Choroid plexus epithelial cell (primary cell): ENCODE results near the gene GCFC2.

ENCODE experiments used
- DNase-seq: peaks from one replicate; pipeline ENCODE4 v3.0.0-alpha.2; 2010; ENCODE audit warnings: low read depth
- H3K4me3 ChIP-seq: 2 replicates; pipeline ENCODE4 v1.5.1; 2011; ENCODE audit warnings: low read depth, mild to moderate bottlenecking, control low read depth, low read length, moderate library complexity
- TF ChIP-seq, protein P1 (sequence below): conservative IDR thresholded peaks from 2 replicates; pipeline ENCODE4 v1.5.1; 2011; ENCODE audit warnings: low read depth, mild to moderate bottlenecking, control low read depth, inconsistent platforms, low read length, moderate library complexity

Gene GCFC2

DNA sequence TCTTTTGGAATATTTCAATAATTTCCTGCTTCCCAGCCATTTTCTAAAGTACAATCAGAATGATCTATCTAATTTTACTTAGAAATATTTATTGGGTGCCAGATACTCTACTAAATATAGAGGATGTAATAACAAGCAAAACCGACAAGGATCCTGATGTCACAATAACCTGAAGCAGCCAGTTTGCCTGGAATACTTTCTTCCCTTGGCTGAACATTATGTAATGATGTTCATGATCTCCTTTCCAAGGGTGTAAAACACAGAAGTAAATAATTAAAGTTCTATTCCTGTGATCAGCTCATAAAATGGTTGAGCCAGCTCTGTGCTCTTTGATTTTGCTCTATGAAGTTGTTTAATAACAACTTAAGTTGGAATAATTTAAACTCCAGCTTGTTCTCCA, 66.7 kb downstream of the GCFC2 start:
- no peak overlapping the region for H3K4me3 ChIP-seq
- no peak for DNase-seq
- TF ChIP-seq, protein P1, sequence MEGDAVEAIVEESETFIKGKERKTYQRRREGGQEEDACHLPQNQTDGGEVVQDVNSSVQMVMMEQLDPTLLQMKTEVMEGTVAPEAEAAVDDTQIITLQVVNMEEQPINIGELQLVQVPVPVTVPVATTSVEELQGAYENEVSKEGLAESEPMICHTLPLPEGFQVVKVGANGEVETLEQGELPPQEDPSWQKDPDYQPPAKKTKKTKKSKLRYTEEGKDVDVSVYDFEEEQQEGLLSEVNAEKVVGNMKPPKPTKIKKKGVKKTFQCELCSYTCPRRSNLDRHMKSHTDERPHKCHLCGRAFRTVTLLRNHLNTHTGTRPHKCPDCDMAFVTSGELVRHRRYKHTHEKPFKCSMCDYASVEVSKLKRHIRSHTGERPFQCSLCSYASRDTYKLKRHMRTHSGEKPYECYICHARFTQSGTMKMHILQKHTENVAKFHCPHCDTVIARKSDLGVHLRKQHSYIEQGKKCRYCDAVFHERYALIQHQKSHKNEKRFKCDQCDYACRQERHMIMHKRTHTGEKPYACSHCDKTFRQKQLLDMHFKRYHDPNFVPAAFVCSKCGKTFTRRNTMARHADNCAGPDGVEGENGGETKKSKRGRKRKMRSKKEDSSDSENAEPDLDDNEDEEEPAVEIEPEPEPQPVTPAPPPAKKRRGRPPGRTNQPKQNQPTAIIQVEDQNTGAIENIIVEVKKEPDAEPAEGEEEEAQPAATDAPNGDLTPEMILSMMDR: no peak

DNA sequence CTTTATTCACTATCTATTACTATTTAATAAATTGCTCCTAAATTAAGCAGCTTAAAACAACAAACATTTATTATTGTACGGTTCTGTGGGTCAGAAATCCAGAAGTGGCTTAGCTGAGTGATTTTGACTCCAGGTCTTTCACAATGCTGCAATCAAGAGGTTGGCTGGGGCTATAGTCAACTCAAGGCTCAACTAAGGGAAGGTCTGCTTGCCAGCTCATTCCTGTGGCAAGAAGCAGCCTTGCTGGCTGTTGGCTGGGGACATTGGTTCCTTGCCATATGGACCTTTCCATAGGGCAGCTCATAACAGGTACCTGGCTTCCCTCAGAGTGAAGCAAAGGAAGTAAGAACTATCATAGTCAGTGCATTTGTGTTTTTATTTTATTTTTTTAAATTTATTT, 69.1 kb downstream of the GCFC2 start:
- TF ChIP-seq, protein P1: no peak
- no peak for DNase-seq
- H3K4me3 ChIP-seq: no peak overlapping the region

DNA sequence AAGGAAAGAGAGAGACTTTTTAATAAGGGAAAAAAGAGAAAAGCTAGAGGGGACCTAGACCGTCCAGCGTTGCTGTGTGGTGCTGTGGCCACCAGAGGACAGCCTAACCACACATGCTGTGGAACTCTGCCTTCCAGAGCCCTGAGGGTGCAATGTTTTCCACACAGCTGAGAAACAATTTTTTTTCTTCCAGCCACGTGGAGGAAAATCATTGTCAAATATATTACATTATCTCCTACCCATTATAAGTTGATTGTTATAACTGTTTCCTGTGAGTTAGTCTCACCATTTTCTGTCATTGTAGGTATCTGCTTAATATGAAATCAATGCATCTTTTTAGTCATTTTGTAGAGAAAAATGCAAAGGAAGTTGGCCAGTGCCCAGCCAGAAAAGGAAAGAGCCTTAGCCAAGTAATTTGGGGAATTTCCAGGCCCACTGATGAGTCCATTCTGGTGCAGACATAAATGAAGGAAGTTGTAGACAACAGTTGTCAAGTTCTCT, 70.0 kb downstream of the GCFC2 start:
- H3K4me3 ChIP-seq: no peak overlapping the region
- peak; percentile 87 for DNase-seq
- TF ChIP-seq, protein P1: peak; percentile 100

DNA sequence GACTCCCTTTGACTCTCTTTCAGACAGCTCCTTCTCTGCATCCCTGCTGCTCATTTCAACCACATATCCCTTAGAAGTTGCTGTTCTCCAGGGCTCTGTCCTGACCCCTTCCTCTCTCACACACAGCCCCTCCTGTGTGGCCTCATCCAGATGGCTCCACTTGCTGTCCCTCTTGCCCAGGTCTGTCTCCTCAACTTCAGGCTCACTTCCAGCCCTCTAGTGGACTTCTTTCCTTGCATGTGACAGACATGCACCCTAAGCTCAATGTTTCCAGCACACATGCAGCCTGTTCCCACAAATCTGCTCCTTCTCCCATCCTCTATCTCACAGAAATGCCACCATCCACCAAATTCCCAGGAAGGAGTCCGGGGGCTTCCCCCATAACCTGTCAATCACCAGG, 73.1 kb downstream of the GCFC2 start:
- TF ChIP-seq, protein P1: peak; percentile 14
- DNase-seq: no peak
- H3K4me3 ChIP-seq: no peak overlapping the region

DNA sequence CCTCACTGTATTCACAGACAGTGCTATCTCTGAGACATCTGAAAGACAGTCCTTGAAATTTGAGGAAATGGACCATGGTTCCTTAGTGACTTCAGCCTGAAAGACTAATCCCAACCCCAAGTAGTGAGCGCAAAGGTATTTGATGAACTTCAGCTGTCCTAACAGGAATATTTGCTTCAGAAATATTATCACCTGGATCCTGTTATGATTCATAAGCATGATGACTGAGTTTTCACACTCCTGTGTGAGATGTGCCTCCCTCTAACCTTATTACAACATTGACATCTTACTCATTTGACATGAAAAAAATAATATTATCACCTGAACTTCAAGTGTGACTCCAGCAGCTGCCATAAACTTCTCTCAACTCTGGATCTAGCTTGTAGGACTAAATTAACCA, 75.8 kb downstream of the GCFC2 start:
- H3K4me3 ChIP-seq: no peak overlapping the region
- TF ChIP-seq, protein P1: no peak
- DNase-seq: no peak

DNA sequence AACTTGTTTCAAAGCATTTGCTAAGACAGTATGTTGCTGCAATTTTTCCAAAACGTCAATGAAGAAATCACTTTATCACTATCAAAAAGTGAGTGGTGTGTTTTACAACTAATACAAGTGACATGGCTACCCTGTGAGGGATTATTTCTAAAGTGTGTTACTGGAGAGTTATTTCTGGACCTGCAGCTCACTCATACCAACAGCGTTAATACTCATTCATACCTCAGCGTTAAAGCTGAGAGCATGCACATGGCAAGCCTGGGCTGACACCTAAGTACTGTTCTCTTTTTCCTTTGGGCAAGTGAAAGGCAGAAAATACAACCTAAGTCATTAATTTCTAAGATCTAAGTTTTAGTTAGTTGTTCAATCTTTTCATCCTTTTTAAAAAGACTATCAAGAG, 77.1 kb downstream of the GCFC2 start:
- TF ChIP-seq, protein P1: no peak
- no peak overlapping the region for H3K4me3 ChIP-seq
- DNase-seq: no peak

DNA sequence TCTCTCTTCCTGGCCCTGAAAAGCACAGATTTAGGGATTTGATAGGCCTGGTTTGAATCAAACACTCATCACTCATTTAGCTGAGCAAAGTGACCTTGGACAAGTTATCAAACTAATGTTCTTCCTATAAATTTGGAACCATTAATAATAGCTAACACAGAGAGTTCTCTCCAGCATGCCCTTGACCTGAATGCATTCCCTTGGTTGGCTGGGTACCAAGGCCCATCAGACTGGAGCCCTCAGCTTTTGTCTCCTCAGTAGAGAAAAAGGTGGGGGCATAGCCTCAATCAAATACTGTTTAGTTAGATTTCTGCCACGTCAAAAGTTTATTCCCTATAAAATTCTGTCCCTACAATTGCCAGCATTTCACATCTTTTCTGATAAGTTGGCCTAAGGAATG, 77.9 kb downstream of the GCFC2 start:
- DNase-seq: no peak
- TF ChIP-seq, protein P1: no peak
- H3K4me3 ChIP-seq: no peak overlapping the region
